Activated CD4-positive, alpha-beta T cell treated with anti-CD3 and anti-CD28 coated beads, Interleukin-2, amount 50 U/mL, for 4 hours (primary cell): ENCODE measurements around the gene BCL2L13.
"Not testable (repeated sequence)": the region's sequence is repeated elsewhere in the genome, so short reads cannot be mapped to it uniquely, and the experiment has no call there.

Experiments
- DNase-seq, 2 experiments: peaks; one replicate each; pipeline ENCODE4 v3.0.0-alpha.2; 2020

Gene BCL2L13

GRCh38 chr22:17638432-17639246, at the start of gene BCL2L13:
Gene BCL2L13, plus strand, starts transcription at chr22:17638757. Its CDS starts 16,955 bp downstream, at chr22:17655712.
- DNase-seq = peak; percentile 81

GRCh38 chr22:17589810-17590375, 48.7 kb upstream of the BCL2L13 start:
- DNase-seq = no peak

- no peak for DNase-seq
Observed at GRCh38 chr22:17590586-17590985, 48.0 kb upstream of the BCL2L13 start.

GRCh38 chr22:17592201-17592600, 46.4 kb upstream of the BCL2L13 start:
- no peak for DNase-seq

GRCh38 chr22:17596226-17596625, 42.3 kb upstream of the BCL2L13 start:
- no peak for DNase-seq

- DNase-seq = no peak
Observed at GRCh38 chr22:17597217-17597616, 41.3 kb upstream of the BCL2L13 start.

GRCh38 chr22:17598318-17598717, 40.2 kb upstream of the BCL2L13 start:
- no peak for DNase-seq

GRCh38 chr22:17601031-17601430, 37.5 kb upstream of the BCL2L13 start:
- no peak for DNase-seq

- no peak for DNase-seq
Observed at GRCh38 chr22:17603668-17604067, 34.9 kb upstream of the BCL2L13 start.

- no peak for DNase-seq
Observed at GRCh38 chr22:17606496-17606895, 32.1 kb upstream of the BCL2L13 start.

- no peak for DNase-seq
Observed at GRCh38 chr22:17607891-17608521, 30.6 kb upstream of the BCL2L13 start.

GRCh38 chr22:17612057-17612456, 26.5 kb upstream of the BCL2L13 start:
- no peak for DNase-seq

GRCh38 chr22:17613280-17613679, 25.3 kb upstream of the BCL2L13 start:
- no peak for DNase-seq

GRCh38 chr22:17627961-17628405, 10.6 kb upstream of the BCL2L13 start:
- DNase-seq = no peak

- peak; percentile 92 to 93 for DNase-seq
Observed at GRCh38 chr22:17628406-17629172, 10.0 kb upstream of the BCL2L13 start, which contains the start of gene ATP6V1E1. Gene ATP6V1E1, minus strand, starts transcription at chr22:17628749. Its CDS starts 114 bp downstream, at chr22:17628635.

GRCh38 chr22:17629173-17629489, 9.4 kb upstream of the BCL2L13 start:
- DNase-seq = no peak

- DNase-seq = no peak
Observed at GRCh38 chr22:17629641-17630040, 8.9 kb upstream of the BCL2L13 start.

GRCh38 chr22:17631076-17631565, 7.4 kb upstream of the BCL2L13 start:
- no peak for DNase-seq

- no peak for DNase-seq
Observed at GRCh38 chr22:17633217-17633997, 5.2 kb upstream of the BCL2L13 start.

- no peak for DNase-seq
Observed at GRCh38 chr22:17633998-17634323, 4.6 kb upstream of the BCL2L13 start.

GRCh38 chr22:17634696-17635095, 3.9 kb upstream of the BCL2L13 start:
- no peak for DNase-seq

- not testable (repeated sequence) for DNase-seq
Observed at GRCh38 chr22:17636850-17637249, 1.7 kb upstream of the BCL2L13 start.
